HG02642 (cell line): Measurements from ENCODE around the gene NRG2.

Experiments used
- ATAC-seq: cut with Tn5 transposase; IDR thresholded peaks from one replicate; pipeline ENCODE4 v1.9.1; 2021; ENCODE audit warnings: mild to moderate bottlenecking; ENCODE audit not compliant: unreplicated experiment, poor library complexity

The NRG2 gene

DNA sequence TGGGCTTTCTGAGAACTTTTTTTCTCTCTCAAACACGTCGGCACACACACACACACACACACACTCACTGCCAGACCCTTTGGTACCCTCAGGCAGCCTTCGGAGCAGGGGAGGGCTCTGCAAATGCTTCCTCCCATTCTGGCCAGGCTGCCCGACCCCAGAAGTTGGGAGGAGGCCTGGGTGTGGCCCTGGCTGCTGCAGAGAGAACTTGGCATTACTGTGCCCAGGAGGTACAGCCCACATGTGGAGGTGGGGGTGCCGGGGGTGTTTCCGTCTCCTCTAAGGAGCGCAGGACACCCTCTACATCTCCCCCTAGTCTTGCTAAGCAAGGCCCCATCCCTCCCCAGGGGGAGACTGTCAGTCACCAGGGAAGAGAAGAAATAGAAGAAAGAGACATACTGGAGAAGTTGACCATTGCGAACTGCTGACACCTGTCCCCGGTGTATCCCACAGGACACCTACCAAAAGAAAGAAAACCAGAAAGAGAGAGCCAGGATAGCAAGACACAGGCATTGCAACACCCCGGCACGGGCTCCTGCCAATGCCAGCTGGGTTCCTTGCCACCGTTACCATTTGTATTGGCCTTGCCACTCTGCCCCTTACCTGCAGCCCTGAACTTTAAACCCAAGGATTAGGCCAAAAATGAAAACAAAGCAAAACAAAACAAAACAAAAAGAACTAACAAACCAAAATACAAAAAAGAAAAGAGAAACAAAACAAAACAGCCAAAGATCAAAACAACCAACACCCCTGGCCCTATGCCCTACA, 178.2 kb downstream of the NRG2 start:
- ATAC-seq: no peak

DNA sequence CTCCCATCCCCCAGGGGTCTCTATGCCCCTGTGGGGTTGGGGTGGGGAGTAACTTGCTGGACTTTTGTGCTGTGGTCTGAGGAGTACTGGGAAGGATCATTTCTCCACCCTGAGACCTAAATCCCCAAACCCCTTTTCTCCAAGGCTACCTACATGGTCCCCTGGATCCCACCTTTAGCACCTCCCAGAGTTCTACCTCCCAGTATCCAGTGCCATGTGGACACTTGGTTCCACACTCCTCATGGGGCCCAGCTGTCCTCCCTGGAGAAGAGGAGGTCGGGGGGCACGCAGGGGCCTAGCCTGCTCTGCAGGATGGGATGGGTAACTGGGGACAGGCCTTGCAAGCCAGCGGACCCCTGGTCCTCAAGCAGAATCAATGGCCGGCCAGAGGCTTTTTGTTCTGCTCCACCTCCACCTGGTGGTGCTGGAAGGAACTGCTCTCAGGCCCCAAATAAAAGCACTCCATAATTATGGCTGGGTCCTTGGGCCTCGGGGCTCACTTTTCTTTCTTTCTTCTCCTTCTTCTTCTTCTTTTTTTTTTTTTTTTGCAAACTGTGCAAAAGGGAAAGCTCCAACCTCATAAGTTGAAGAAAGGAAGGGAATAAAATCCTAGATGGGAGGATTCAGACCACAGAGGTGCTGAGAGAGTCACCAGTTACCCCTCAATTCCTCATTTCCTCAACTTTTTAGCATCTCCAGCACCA, 179.1 kb downstream of the NRG2 start:
- peak; percentile 62 for ATAC-seq

DNA sequence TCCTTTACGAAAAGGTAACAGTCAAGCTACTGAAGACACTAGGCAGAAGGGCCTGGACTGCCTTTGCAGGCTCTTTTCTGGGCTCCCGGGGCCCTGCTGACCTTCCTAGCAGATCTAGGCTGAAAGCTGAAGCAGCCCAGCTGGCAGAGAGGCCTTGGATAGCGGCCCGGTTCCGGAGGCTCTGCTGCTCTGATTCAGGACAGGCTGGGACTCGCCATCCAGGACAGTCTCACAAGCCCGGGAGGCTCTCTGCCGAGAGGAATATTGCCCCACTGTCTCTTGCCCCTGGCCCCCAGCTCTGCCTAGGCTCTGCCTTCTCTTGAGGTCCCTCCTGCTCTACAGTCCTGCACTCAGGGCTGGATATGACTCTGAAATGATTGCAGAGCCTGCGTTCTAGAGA, 179.7 kb downstream of the NRG2 start:
- ATAC-seq: no peak

DNA sequence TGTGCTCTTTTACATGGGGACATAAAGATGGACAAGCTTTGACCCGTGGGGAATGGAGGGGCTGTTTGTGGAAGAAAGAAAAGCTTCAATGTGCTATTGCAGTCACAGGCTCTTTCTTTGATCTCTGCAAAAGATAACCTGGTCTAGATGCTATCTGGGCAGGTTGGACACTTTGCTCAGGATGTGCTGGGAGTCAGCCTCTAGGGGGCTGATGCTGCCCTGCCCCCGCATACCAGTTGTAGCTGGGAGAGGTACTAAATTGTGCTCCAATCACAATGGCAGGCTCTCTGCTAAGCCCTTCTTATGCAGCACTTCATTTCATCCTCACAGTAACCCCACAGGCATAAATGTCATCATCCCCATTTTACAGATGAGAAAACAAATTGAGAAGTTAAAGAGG, 180.3 kb downstream of the NRG2 start:
- ATAC-seq: no peak

DNA sequence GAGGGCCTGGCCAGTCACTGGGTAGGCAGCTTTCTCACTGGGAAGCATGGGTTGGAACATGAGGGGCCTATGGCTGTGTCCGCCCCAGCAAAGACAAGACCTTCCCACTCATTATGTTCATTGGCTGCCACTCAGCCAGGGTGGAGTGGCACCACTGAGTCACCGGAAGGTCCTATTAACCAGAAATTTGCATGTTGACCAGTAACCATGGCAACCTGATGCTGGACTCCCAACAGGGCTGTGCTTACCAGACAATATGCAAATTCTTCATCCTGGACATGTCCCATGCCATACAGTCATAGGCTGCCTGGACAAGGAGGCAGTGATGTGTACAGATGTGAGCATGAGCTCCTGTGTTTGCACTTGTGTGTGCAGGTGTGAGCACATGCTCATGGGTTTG, 180.8 kb downstream of the NRG2 start:
- ATAC-seq: no peak

DNA sequence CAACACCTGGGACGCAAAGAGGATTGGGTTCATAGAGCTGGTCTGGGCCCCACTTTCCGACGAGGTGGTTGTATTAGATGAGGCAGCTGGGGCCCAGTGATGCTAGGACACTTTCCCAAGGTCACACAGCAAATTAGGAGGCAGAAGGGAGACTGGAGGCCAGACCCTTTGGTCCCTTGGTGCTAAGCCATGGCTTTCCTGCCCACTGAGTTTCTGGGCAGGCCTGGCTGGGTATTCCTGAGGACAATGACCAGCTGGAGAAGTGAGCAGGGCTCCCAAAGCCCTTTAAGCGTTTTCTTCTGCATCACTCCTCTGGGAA, 181.3 kb downstream of the NRG2 start:
- no peak for ATAC-seq

DNA sequence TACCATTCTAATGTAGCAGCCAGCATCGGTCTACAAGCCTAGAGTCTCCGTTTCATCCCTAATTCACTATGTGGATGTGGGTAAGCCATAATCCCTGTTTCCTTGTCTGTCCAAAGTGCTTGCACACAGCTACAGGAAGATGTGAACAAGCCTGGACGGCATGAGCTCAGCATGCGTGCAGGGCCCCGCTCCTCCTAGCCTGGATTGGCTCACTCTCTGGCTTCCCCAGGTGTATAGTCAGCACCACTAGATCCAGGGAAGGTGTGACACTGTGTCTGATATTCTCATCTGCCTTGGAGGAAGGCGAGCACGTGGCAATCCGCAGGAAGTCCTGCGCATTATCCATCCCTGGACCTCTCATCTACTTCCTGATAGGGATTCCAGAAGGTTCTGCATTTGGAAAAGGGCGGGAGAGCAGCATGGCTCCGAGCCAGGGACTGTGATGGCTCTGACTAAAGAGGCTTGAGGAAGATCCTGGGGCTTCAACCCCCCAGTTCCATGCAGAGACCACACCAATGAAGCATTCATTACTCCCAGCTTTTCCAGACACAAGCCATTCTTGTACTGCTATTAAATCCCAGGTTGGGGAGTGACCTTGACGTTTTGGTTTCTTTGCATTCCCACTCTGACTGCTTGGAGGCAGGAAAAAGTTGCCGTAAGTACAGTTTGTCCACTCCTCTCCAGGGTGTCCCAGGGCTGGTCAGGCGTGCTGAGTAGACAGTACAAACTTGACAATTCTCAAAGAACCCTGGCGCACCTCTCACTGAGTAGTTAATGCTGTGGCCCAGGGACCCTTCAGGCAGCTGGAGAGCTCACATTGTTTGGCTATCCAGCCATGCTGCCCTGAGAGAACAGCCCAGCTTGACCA, 181.8 kb downstream of the NRG2 start:
- no peak for ATAC-seq

DNA sequence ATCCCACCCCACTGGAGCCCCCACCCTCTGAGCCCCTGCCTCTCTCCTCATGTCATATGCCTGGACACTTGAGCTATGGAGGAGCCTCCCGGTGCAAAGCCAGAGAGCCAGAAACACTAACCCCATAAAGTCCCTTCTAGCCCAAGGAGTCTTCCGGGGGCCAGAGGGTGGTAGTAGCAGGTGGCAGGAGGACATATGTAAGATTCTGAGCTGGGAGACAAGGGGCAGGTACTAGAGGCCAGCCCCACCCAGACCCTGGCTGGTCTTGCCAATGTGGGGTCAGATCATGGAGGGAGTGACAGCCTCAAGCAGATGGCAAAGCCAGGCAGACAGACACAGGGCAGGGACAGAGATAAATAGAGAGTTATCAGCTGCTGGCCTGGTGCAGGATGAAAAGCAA, 184.1 kb downstream of the NRG2 start:
- ATAC-seq: no peak

DNA sequence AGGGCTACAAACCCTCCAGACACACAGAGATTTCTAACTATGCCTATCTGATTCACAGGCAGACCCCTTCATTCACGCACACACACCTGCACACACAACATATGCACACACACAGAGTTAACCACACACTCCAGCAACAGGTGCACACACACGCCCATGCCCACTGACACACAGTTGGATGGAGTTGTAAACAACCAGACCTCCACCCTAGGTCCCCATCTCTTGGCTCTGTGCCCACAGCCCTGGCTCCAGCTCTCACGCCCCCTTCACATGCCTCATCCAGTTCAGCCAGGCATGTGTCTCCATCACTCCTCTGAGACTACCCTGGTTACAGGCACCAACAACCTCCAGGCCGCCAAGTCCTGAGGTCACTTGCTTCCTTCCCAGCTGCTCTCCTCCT, 186.4 kb downstream of the NRG2 start:
- no peak for ATAC-seq

DNA sequence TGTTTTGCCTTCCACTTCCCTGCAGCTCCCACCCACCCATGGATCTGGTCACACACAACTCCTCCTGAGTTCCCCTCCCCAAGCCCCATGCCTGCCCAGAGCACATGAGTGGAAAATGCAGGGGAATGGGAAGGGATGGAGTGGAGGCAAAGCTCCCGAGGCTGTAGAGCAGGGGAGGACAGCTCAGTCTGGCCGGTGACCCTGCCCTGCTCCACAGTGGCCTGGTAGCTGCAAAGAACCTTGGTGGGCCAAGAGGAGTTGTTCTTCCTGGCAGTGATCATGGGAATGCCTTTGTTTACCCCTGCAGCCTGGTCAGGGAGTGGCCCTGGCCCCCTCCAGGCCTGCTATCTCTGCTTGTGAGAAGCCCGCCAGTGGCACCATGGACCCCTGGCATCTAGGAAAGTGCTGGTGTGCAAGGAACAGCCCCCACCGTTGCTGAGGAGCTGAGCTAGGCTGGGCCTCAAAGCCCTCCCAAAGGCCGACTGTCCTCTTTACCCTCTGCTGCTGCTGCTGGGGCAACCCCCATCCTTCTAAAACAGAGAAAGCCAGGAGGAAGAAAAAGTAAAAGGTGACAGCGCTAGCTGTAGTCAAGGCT, 187.1 kb downstream of the NRG2 start:
- ATAC-seq: no peak

DNA sequence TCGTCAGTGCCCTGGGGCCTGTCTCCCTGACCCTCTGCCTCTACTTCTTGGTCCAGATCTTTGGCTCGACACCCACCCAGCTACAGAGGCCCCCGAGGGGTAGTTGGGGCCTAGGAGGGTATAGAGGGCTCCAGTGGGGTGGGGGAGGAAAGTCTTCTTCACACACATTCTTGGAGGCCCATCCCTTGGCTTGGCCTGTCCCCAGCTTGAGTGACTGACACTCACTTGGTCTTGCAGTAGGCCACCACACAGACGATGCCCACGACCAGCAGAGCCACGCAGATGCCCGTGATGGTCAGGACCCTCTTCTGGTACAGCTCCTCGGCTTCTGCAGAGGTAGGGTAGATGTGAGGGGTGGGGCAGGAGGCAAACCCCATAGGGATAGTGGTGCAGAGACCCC, 187.6 kb downstream of the NRG2 start:
- no peak for ATAC-seq

DNA sequence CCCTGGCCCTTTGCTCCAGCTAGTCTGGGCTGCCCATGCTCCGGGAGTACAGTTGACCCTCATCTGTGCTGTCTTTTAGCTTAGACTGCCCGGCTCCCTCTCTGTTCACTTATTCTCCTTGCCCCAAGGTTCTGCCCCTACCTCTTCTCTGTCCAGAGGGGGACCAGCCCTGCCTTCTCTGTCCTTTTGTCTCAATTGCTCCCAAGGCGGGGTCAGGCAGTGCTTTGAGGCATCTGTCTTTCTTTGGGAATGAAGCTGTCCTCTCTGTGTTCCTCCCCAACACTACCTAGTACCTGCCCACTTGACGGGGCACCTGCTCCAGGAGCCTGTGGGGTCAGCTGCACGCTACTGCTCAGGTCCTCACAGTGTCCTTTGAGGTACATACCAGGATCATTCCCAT, 188.1 kb downstream of the NRG2 start:
- ATAC-seq: no peak

DNA sequence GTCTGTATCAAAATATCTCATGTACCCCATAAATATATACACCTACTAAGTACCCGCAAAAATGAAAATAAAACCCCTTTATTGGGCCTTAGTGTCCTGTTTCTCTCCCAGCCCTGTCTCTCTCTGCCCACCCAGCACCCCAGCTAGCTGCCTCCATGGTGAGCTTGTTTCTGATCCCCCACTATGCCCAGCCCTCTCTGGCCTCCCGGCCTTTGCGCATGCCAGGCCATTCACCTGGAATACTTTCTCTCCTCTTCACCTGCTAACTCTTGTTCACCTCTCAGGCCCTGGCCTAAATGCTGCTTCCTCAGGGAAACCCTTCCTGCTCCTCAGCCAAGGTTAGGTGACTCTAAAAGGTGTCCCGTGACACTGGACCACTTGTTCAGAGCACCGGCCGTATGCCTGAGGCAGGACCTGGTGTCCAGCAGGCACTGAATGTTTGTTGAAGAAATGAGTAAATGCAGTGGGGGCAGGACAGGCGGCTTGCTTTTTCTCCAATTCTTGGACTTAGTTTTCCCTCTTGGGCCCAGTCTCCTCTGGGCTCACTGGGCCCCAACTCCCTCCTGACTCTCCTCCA, 189.0 kb downstream of the NRG2 start:
- ATAC-seq: no peak

DNA sequence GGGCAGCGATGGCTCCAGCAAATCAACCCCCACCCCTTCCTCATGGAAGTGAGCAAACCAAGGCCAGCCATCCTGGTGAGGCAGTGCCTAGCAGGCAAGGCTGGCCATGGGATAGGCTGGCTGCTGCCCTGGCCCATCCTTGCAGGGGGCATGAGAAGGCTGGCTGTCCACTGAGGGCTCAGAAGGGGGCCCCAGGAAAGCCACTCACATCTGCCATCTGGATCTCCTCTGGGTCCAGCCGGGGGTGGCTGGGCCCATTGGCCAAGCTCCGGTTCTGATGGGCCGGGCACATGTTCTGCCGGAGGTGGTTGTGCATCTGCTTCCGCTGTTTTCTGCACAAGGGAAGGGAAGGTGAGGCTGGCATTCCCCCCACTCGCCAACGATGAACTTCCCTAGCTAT, 190.4 kb downstream of the NRG2 start:
- no peak for ATAC-seq

DNA sequence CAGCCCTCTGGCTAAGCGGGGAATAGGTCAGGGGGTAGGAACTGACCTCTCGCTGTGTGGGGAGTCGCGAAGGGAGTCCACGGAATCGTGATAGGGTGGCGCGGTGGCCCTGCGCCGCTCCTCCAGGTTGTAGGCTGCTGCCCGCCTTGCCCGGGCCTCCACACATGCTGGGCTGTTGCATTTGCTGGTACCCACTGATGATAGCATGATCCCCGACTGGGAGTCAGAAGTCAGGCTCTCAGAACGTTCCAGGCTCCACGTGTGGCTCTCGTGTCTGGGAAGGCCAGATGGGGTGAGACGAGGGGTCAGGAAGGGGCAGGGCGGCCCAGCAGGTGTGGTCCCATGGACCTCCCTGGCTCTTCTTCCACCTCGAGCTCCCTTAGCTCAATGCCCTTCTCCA, 191.5 kb downstream of the NRG2 start:
- no peak for ATAC-seq

DNA sequence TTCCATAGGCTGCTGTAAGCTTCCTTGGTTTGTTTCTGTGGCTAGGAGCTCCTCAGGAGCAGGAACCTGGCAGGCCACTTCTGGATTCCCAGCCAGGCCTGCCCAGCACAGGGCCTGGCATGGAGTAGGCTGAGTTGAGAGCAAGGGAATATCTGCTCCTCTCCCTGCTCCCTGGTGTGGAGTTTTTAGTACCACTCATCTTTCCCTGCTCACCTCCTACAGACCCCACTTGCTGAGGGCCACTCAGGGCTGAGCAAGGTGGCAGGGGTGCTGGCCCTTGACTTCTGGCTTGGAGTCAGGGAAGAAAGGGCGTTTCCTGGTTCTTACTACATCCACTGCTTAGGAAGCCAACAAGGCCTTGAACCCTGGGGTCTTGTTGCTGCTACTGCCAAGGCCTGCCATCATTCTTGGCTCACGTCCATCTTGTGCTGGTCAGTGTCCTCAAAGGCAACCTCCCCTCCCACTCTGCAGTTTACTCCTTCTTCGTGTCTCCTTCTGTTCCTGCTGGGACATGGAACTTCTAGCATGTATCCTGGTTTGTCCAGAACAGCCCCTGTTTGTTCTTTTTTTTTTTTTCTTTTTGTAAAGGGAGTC, 192.6 kb downstream of the NRG2 start:
- ATAC-seq: no peak

DNA sequence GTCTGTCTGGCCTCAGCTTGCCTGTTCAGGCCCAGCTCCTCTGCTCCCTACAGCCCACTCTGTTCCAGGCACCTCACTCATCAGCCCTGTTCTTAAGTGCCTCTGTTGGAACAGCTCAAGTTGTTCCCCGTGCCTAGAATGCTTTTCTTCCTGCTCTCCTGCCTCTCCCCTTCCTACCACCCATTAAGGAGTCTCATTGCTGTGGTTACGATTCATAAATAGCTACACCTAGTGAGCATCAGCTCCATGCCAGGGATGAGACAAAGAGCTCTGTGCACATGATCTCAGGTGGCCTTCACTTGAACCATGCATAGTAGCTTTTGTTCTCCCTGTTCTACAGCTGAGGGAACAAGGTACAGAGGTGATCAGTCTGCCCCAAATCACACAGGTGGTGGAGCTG, 193.2 kb downstream of the NRG2 start:
- no peak for ATAC-seq

DNA sequence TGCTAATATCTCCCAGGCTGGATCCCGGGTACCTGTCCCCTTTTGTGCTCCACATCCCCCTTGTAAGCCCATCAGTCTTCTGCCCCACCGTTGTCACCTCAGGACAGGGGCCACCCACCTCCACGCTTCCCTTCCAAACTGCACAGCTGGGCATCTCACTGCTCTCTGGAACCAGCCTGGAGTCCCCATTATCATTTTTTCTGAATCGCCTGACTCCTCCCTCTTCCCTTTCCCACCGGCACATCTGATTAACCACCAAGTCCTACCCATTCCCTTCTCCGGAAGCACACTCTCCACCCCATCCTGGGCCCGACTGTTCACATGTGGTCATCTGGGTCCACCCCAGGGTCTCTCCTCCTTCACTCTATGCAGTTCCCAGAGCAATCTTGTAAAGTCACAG, 193.6 kb downstream of the NRG2 start:
- ATAC-seq: no peak

DNA sequence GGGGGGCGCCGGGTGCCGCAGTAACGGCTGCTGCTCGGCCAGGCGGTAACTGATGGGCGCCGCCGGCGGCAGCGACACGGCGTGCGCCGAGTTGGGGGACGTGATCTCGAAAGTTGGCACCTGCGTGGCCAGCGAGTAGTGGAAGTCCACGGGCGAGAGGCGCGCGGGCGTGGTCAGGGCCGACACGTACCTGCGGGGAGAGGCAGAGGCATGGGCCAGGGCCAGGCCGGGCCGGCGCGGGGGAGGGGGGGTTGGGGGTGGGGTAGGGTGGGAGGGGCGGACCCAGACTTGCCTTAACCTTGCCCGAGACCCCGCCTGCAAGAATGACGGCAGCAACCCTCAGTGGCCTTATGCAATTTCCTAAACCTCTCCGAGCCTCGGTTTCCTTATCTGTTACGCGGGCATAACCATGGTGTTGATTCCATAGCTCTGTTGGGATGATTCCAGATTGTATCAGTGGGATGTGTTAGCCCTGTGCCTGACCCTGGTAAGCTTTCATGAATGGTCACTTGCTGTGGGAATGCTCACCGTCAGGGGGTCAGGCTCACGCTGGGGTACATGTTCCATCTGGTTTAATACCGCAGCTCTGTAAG, 194.5 kb downstream of the NRG2 start:
- peak; percentile 13 for ATAC-seq
